Upper lobe of left lung (tissue), 6 donors: ENCODE measurements around the gene MIER2. TPM values are rescaled to one million over a fixed set of nuclear protein-coding genes. Genes with fewer than 3 reads are reported as not detected.
"Not testable (repeated sequence)": the region's sequence is repeated elsewhere in the genome, so short reads cannot be mapped to it uniquely, and the experiment has no call there.

Experiments
- ATAC-seq, 2 donors: fragments of 200-7000 bp; cut with Tn5 transposase; one replicate each; pipeline ENCODE4 v1.9.1; 2022; ENCODE audit warnings: mild to moderate bottlenecking in 2 of 2, moderate library complexity in 2 of 2; ENCODE audit not compliant: low FRiP score in 2 of 2
- DNase-seq, 2 donors: peaks; one replicate each; pipeline ENCODE4 v3.0.0-alpha.2; 2019 to 2020
- H3K27ac ChIP-seq, 4 donors: fragments of 200-600 bp; sonication (generic); one replicate each; pipeline ENCODE4 v1.5.1; 2016 to 2019
- H3K27me3 ChIP-seq, 4 donors: fragments of 200-600 bp; sonication (generic); one replicate each; pipeline ENCODE4 v1.5.1; 2017 to 2019
- H3K36me3 ChIP-seq, 4 donors: fragments of 200-600 bp; sonication (generic); one replicate each; pipeline ENCODE4 v1.5.1; 2016 to 2019
- H3K4me1 ChIP-seq, 4 donors: fragments of 200-600 bp; sonication (generic); one replicate each; pipeline ENCODE4 v1.5.1; 2018 to 2019
- H3K4me3 ChIP-seq, 4 donors: fragments of 200-600 bp; sonication (generic); one replicate each; pipeline ENCODE4 v1.5.1; 2017 to 2019; ENCODE audit warnings: mild to moderate bottlenecking in 2 of 4, moderate library complexity in 1 of 4
- H3K9me3 ChIP-seq, 4 donors: fragments of 200-600 bp; sonication (generic); one replicate each; pipeline ENCODE4 v1.5.1; 2018 to 2019
- CTCF ChIP-seq, 6 experiments: fragments of 450-650 bp in 4 of 6; fragments of 200-600 bp in 2 of 6; sonication (generic) in 2 of 6; IDR thresholded peaks; one replicate each; pipeline ENCODE4 v1.5.1; 2016 to 2019; ENCODE audit warnings: antibody characterized with exemption in 6 of 6
- EP300 ChIP-seq, 4 donors: sonication (generic); formaldehyde crosslinking; IDR thresholded peaks; one replicate each; pipeline ENCODE4 v1.5.1; 2017; ENCODE audit warnings: antibody characterized with exemption in 4 of 4, control low read depth in 2 of 4
- POLR2A ChIP-seq, 4 donors: fragments of 450-650 bp; IDR thresholded peaks; one replicate each; pipeline ENCODE4 v1.5.1; 2016 to 2017; ENCODE audit warnings: antibody characterized with exemption in 4 of 4, mild to moderate bottlenecking in 2 of 4
- POLR2AphosphoS5 ChIP-seq, 2 donors: sonication (generic); formaldehyde crosslinking; IDR thresholded peaks; one replicate each; pipeline ENCODE4 v1.5.1; 2017; ENCODE audit warnings: antibody characterized with exemption in 2 of 2
- WGBS, 2 donors: methylation state at CpG; one replicate each; pipeline ENCODE4 v1.1.5; 2017 to 2018; 5-methylcytosine and 5-hydroxymethylcytosine counted together
- total RNA-seq, 6 donors: library from RNA; depleted of rRNA in 4 of 6; stranded (reverse); fragments of >200 nt in 4 of 6; gene quantifications; one replicate each; pipeline versions ENCODE4 v1.1.0 to v1.2.1, GENCODE V29; 2016 to 2021
- donor health status: DM: no; HTN: no; CAD: no; lungs with moderate emphysema.
- donor health status: DM: no; HTN: yes; CAD: no; lungs with severe emphysema.

The MIER2 gene
- total RNA-seq, 6 donors from 2014 or later: 16.4 to 64.8 (median 31.7) TPM

- Histone ChIP-seq H3K27ac (no peak overlapping the region), H3K4me1 (peaks cover 0 to 10% (median 9%) of the 10 kb centered on the region in 4 donors), H3K9me3 (no peaks in the 10 kb centered on the region), H3K4me3 (no peak overlapping the region), H3K36me3 (no peaks in the 10 kb centered on the region), H3K27me3 (peaks cover 0 to 2% (median 0%) of the 10 kb centered on the region in 4 donors)
- no peak for DNase-seq
- no peak for ATAC-seq
- 64 to 66% methylated on average over 6 of the region's 6 CpGs for WGBS, 2 donors
- TF ChIP-seq POLR2A (IDR thresholded peaks at IDR 0.05): no peak
Measured at GRCh38 chr19:271856-272255, 72.7 kb downstream of the MIER2 start.

DNA sequence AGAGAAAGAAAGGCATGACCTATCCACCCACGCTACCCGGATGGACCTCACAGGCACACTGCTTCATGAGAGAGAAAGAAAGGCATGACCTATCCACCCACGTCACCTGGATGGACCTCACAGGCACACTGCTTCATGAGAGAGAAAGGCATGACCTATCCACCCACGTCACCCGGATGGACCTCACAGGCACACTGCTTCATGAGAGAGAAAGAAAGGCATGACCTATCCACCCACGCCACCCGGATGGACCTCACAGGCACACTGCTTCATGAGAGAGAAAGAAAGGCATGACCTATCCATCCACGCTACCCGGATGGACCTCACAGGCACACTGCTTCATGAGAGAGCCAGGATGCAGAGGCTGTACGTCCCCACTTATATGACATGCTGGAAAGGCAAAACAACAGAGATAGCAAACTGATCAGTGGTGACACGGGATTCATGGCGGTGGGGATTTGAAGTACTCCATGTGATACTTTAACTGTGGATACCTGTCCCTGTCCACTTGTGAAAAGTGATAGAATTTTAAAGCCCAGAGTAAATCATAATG, 73.8 kb downstream of the MIER2 start:
- H3K4me1 ChIP-seq: peaks cover 0 to 13% (median 12%) of the 10 kb centered on the region in 4 donors
- not testable (repeated sequence) for ATAC-seq, H3K27me3 ChIP-seq, H3K4me3 ChIP-seq, H3K9me3 ChIP-seq, H3K27ac ChIP-seq, H3K36me3 ChIP-seq, DNase-seq
- WGBS, 2 donors: 71 to 76% methylated on average over 10 of the region's 12 CpGs

DNA sequence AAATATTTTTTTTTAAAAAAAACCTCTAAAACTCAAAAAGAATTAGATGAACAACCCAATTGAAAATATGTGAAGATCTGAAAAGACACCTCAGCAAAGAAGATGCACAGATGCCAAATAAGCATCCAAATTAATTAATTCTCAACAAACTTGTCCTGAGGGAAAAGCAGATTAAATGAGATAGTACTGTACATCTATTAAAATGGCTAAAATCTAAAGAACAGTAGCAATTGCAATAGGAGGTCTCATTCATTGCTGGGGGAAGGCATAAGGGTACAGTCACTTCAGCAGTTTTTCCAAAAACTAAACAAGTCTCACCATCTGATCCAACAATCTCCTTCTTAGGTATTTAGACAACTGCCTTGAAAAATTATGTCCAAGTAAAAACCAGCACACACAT, 75.4 kb downstream of the MIER2 start:
- no peaks in the 10 kb centered on the region for H3K36me3 ChIP-seq
- ATAC-seq (no peak), DNase-seq (no peak)
- H3K4me1 ChIP-seq: peaks cover 0 to 13% (median 12%) of the 10 kb centered on the region in 4 donors
- H3K9me3 ChIP-seq: no peaks in the 10 kb centered on the region
- H3K4me3 ChIP-seq: no peak overlapping the region
- TF ChIP-seq EP300 (IDR thresholded peaks at IDR 0.05): no peak
- TF ChIP-seq POLR2AphosphoS5 (IDR thresholded peaks at IDR 0.05): no peak
- no peak for TF ChIP-seq POLR2A (IDR thresholded peaks at IDR 0.05)
- no peak for TF ChIP-seq CTCF (IDR thresholded peaks at IDR 0.05)
- no peak overlapping the region for H3K27ac ChIP-seq
- peaks cover 0 to 6% (median 1%) of the 10 kb centered on the region in 4 donors for H3K27me3 ChIP-seq

DNA sequence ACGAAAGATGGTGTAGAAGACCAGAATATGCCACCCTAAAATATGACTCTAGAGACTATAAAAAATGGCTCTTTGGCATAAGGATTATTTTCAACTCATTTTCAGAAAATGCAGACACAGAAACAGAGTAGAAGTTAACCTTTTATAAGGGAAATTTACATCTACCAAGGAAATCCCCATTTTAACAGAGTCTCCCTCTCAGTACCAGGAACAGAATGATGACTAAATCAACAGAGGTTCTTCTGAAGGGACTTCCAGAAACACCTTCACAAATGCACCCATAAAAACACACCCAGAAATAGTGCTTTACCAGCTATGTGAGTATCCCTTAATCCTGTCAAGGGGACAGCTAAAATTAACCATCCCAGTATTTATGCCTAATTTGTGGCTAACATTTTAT, 82.5 kb downstream of the MIER2 start:
- ATAC-seq (no peak), DNase-seq (no peak)
- TF ChIP-seq CTCF (IDR thresholded peaks at IDR 0.05) (no peak), POLR2A (IDR thresholded peaks at IDR 0.05) (no peak), POLR2AphosphoS5 (IDR thresholded peaks at IDR 0.05) (no peak)
- Histone ChIP-seq H3K4me3 (no peak overlapping the region), H3K27me3 (peaks cover 0 to 6% (median 1%) of the 10 kb centered on the region in 4 donors), H3K4me1 (peaks cover 0 to 6% (median 6%) of the 10 kb centered on the region in 4 donors), H3K27ac (no peak overlapping the region), H3K36me3 (no peaks in the 10 kb centered on the region), H3K9me3 (no peaks in the 10 kb centered on the region)
- 79 to 95% methylated on average over 1 of the region's 1 CpG for WGBS, 2 donors

GRCh38 chr19:256804-257203, 87.8 kb downstream of the MIER2 start:
- not testable (repeated sequence) for H3K27me3 ChIP-seq, H3K9me3 ChIP-seq, H3K27ac ChIP-seq, H3K4me1 ChIP-seq, H3K4me3 ChIP-seq, H3K36me3 ChIP-seq, ATAC-seq, DNase-seq
- WGBS, 2 donors: 77 to 80% methylated on average over 3 of the region's 3 CpGs

Other genes starting within 250 kb of the MIER2 start
- not detected for gene OR4F17, start 237.7 kb downstream of the MIER2 start, total RNA-seq
- gene PLPP2, start 53.4 kb downstream of the MIER2 start, total RNA-seq: 10 to 100 TPM in 4 of 6 donors, 1 to 10 TPM in 2; 7.1 to 50.1 (median 16.7) TPM
- 1 to 10 TPM in 4 of 6 donors, under 1 TPM in 2; 0.76 to 2.1 (median 1.6) TPM for gene C2CD4C, start 64.4 kb upstream of the MIER2 start, total RNA-seq
- 100 to 1,000 TPM in 1 of 6 donors, 10 to 100 TPM in 5; 10.5 to 104 (median 22.5) TPM for gene SHC2, start 116.2 kb upstream of the MIER2 start, total RNA-seq
- gene MADCAM1, start 151.7 kb upstream of the MIER2 start, total RNA-seq: 1 to 10 TPM in 2 of 6 donors, under 1 TPM in 2, not detected in 2; 0.63 to 3.1 (median 1.1) TPM
- gene TPGS1, start 162.7 kb upstream of the MIER2 start, total RNA-seq: 10 to 100 TPM; 30.9 to 67.1 (median 40.1) TPM
- 100 to 1,000 TPM in 1 of 6 donors, 10 to 100 TPM in 5; 42.7 to 140 (median 52.4) TPM for gene CDC34, start 187.0 kb upstream of the MIER2 start, total RNA-seq
- gene GZMM, start 199.3 kb upstream of the MIER2 start, total RNA-seq: 1 to 10 TPM in 4 of 6 donors, not detected in 2; 2.3 to 6.1 (median 3.8) TPM
- gene BSG, start 227.8 kb upstream of the MIER2 start, total RNA-seq: 100 to 1,000 TPM; 222 to 429 (median 387) TPM
- under 1 TPM in 3 of 6 donors, not detected in 3; 0.46 to 0.47 (median 0.46) TPM for gene HCN2, start 245.1 kb upstream of the MIER2 start, total RNA-seq